ENCODE results near the gene C17orf107. TPM values are rescaled to one million over a fixed set of nuclear protein-coding genes. Genes with fewer than 3 reads are reported as not detected.

C17orf107 gene
- total and polyA plus RNA-seq, 2 of the 13 experiments (the other 11 are each of a cell fraction or from before 2014, with no cell fraction given), result 0.20 to 0.59 TPM

GRCh38 chr17:4950746-4951204 is 51.4 kb downstream of the C17orf107 start, which contains the start of gene ENO3 (continued):
- no peak for TF ChIP-seq ZNF724P (CRISPR knock-in tag; IDR thresholded peaks at IDR 0.05; ENCODE audit: borderline replicate concordance)
- no peak for TF ChIP-seq SATB2 (CRISPR knock-in tag; IDR thresholded peaks at IDR 0.05)
- TF ChIP-seq POLR2A (IDR thresholded peaks at IDR 0.05; ENCODE audit: insufficient read depth in 1 of 2, low read depth in 2 of 2, low read length in 2 of 2), result peak in 1 of 2 experiments; percentile 75; a peak in 1 of 4 replicates
- no peak for TF ChIP-seq ZBTB1 (CRISPR knock-in tag; IDR thresholded peaks at IDR 0.05; ENCODE audit: borderline replicate concordance)
- no peak for TF ChIP-seq ZNF101 (CRISPR knock-in tag; IDR thresholded peaks at IDR 0.05; ENCODE audit: borderline replicate concordance, low read depth)
- no peak for TF ChIP-seq BHLHE40 (IDR thresholded peaks at IDR 0.05; ENCODE audit: low read length)
- TF ChIP-seq ASH2L (IDR thresholded peaks at IDR 0.05; ENCODE audit: insufficient read length, low read depth, low read length), result no peak
- no peak for TF ChIP-seq ZNF674 (CRISPR knock-in tag; IDR thresholded peaks at IDR 0.05; ENCODE audit: low read depth)
- no peak for TF ChIP-seq ZNF577 (CRISPR knock-in tag; IDR thresholded peaks at IDR 0.05; ENCODE audit: borderline replicate concordance, low read depth)
- TF ChIP-seq ZNF205 (CRISPR knock-in tag; IDR thresholded peaks at IDR 0.05), result no peak
- TF ChIP-seq KLF11 (CRISPR knock-in tag; IDR thresholded peaks at IDR 0.05), result no peak
- no peak for TF ChIP-seq ZNF18 (CRISPR knock-in tag; IDR thresholded peaks at IDR 0.05; ENCODE audit: insufficient replicate concordance)
- TF ChIP-seq ZNF761 (CRISPR knock-in tag; conservative IDR thresholded peaks at IDR 0.05), result no peak
- peak; percentile 48; the same call in 1 of the 2 replicates for TF ChIP-seq ZNF281 (CRISPR knock-in tag; IDR thresholded peaks at IDR 0.05; ENCODE audit: borderline replicate concordance)
- TF ChIP-seq ZNF614 (CRISPR knock-in tag; IDR thresholded peaks at IDR 0.05; ENCODE audit: borderline replicate concordance), result no peak
- TF ChIP-seq ZNF282 (IDR thresholded peaks at IDR 0.05; ENCODE audit: partially characterized antibody), result no peak
- 0 out of 2 replicates have a peak, but pooled peaks have one; percentile 21 for TF ChIP-seq HMG20B (CRISPR knock-in tag; conservative IDR thresholded peaks at IDR 0.05)
- TF ChIP-seq ADNP (CRISPR knock-in tag; IDR thresholded peaks at IDR 0.05), result no peak
- TF ChIP-seq ZBTB26 (CRISPR knock-in tag; IDR thresholded peaks at IDR 0.05; ENCODE audit: borderline replicate concordance), result no peak
- TF ChIP-seq ZNF605 (CRISPR knock-in tag; IDR thresholded peaks at IDR 0.05), result no peak
- no peak for TF ChIP-seq ZNF800 (CRISPR knock-in tag; IDR thresholded peaks at IDR 0.05)
- TF ChIP-seq ZNF737 (CRISPR knock-in tag; IDR thresholded peaks at IDR 0.05; ENCODE audit: borderline replicate concordance), result no peak
- TF ChIP-seq ZNF225 (CRISPR knock-in tag; IDR thresholded peaks at IDR 0.05), result no peak
- TF ChIP-seq NFYC (CRISPR knock-in tag; IDR thresholded peaks at IDR 0.05), result no peak
- TF ChIP-seq DNMT1 (CRISPR knock-in tag; IDR thresholded peaks at IDR 0.05), result no peak

Data from HepG2 (cell line).